ENCODE data around the gene CCDC17. TPM values are rescaled to one million over a fixed set of nuclear protein-coding genes. Genes with fewer than 3 reads are reported as not detected.

Gene CCDC17
- polyA plus RNA-seq, 1 donor (not counting 4 experiments of a cell fraction or from before 2014, with no cell fraction given), result 0.37 TPM

- Histone ChIP-seq H3K27ac (ENCODE audit: control insufficient read depth, insufficient read depth, low read length) (no peak overlapping the region), H3K27me3 (ENCODE audit: control insufficient read depth, extremely low read depth, insufficient read depth, low read length) (no peaks in the 10 kb centered on the region), H3K9me3 (ENCODE audit: control insufficient read depth, low read depth, low read length) (no peaks in the 10 kb centered on the region), H3K9me1 (ENCODE audit: control insufficient read depth, extremely low read depth, insufficient read depth, low read length) (peaks cover 2% of the 10 kb centered on the region), H3K4me2 (ENCODE audit: control insufficient read depth, extremely low read depth, insufficient read depth, low read depth, low read length) (no peak overlapping the region), H3K36me3 (ENCODE audit: control insufficient read depth in 2 of 2, extremely low read depth in 1 of 2, insufficient read depth in 2 of 2, low read length in 2 of 2) (peaks cover 20 to 30% of the 10 kb centered on the region in 2 experiments), H4K20me1 (ENCODE audit: control insufficient read depth, extremely low read depth, insufficient read depth, low read length) (no peaks in the 10 kb centered on the region), H3K79me2 (ENCODE audit: control insufficient read depth, insufficient read depth, low read length) (peaks cover 16% of the 10 kb centered on the region), H2AFZ (ENCODE audit: control insufficient read depth, low read length) (no peak overlapping the region), H3K4me1 (ENCODE audit: control insufficient read depth, extremely low read depth, insufficient read depth, low read length) (no peaks in the 10 kb centered on the region), H3K9ac (ENCODE audit: control insufficient read depth, extremely low read depth, insufficient read depth, low read length) (no peak overlapping the region), H3K4me3 (ENCODE audit: control insufficient read depth in 2 of 3, extremely low read depth in 1 of 3, insufficient read depth in 2 of 3, low read depth in 1 of 3, low read length in 3 of 3) (no peak overlapping the region)
- DNase-seq (ENCODE audit: low read depth, low spot score) (no peak), FAIRE-seq (no peak)
- dilution Hi-C loops (cut with MboI; ENCODE audit: extremely low pct_ligation_motif_present, low sequenced_read_pairs), result no loop called here
- no peak for TF ChIP-seq EZH2 (IDR thresholded peaks at IDR 0.05; ENCODE audit: low read length)
- no peak for TF ChIP-seq CTCF (optimal IDR thresholded peaks at IDR 0.05 in 1 of 3, IDR thresholded peaks at IDR 0.05 in 1 of 3, conservative IDR thresholded peaks at IDR 0.05 in 1 of 3; ENCODE audit: extremely low read depth in 1 of 3, insufficient read depth in 2 of 3, low read length in 3 of 3)
Observed at GRCh38 chr1:45647248-45648021, 23.6 kb upstream of the CCDC17 start.

DNA sequence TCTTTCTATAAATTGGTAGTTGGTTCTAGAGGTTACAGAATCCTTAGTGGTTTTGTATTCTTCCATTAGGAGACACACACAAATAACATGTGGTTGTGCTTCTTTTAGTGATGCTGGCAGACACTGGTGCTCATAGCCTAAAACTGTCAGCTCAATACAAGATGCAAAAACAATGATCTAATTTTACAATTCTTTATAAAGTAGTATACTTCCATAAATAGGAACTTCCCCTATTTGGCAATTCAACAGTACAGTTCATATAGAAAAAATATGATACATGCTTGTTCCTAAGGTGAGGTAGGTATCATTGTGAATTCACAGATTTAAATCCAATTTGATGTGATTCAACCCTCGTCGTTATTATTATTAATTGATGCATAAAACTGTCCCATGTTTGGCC, 20.8 kb upstream of the CCDC17 start:
- Histone ChIP-seq H3K36me3 (ENCODE audit: control insufficient read depth in 2 of 2, extremely low read depth in 1 of 2, insufficient read depth in 2 of 2, low read length in 2 of 2) (peaks cover 18 to 38% of the 10 kb centered on the region in 2 experiments), H3K79me2 (ENCODE audit: control insufficient read depth, insufficient read depth, low read length) (peaks cover 6% of the 10 kb centered on the region), H4K20me1 (ENCODE audit: control insufficient read depth, extremely low read depth, insufficient read depth, low read length) (no peaks in the 10 kb centered on the region), H3K4me1 (ENCODE audit: control insufficient read depth, extremely low read depth, insufficient read depth, low read length) (no peaks in the 10 kb centered on the region), H3K9me1 (ENCODE audit: control insufficient read depth, extremely low read depth, insufficient read depth, low read length) (no peaks in the 10 kb centered on the region), H3K27ac (ENCODE audit: control insufficient read depth, insufficient read depth, low read length) (no peak overlapping the region), H3K9ac (ENCODE audit: control insufficient read depth, extremely low read depth, insufficient read depth, low read length) (no peak overlapping the region), H3K27me3 (ENCODE audit: control insufficient read depth, extremely low read depth, insufficient read depth, low read length) (no peaks in the 10 kb centered on the region), H3K4me2 (ENCODE audit: control insufficient read depth, extremely low read depth, insufficient read depth, low read depth, low read length) (no peak overlapping the region), H2AFZ (ENCODE audit: control insufficient read depth, low read length) (no peak overlapping the region), H3K9me3 (ENCODE audit: control insufficient read depth, low read depth, low read length) (no peaks in the 10 kb centered on the region), H3K4me3 (ENCODE audit: control insufficient read depth in 2 of 3, extremely low read depth in 1 of 3, insufficient read depth in 2 of 3, low read depth in 1 of 3, low read length in 3 of 3) (no peak overlapping the region)
- no peak for DNase-seq (ENCODE audit: low read depth, low spot score)
- FAIRE-seq, result no peak
- dilution Hi-C loops (cut with MboI; ENCODE audit: extremely low pct_ligation_motif_present, low sequenced_read_pairs), result no loop called here
- TF ChIP-seq EZH2 (IDR thresholded peaks at IDR 0.05; ENCODE audit: low read length) (no peak), CTCF (optimal IDR thresholded peaks at IDR 0.05 in 1 of 3, IDR thresholded peaks at IDR 0.05 in 1 of 3, conservative IDR thresholded peaks at IDR 0.05 in 1 of 3; ENCODE audit: extremely low read depth in 1 of 3, insufficient read depth in 2 of 3, low read length in 3 of 3) (no peak)

Measured in keratinocyte (primary cell).